Calu3 (cell line): ENCODE data around the gene CAPN10. TPM values are rescaled to one million over a fixed set of nuclear protein-coding genes. Genes with fewer than 3 reads are reported as not detected.
A peak's percentile ranks its signal among the peaks of the same experiment; 100 is the strongest.

ENCODE experiments used
- BruUV-seq: library from RNA; stranded (reverse); fragments of 400-500 nt; replicated peaks from 2 replicates; lab custom pipeline; 2021; lab: Mats Ljungman, UMichigan
- CTCF ChIA-PET: fragments of 300-600 bp; sonication (Branson Sonifier 250); formaldehyde crosslinking; loops from one replicate; lab custom pipeline; 2022; ENCODE audit warnings: antibody characterized with exemption; lab: Charles Lee
- DNase-seq: peaks from one replicate; pipeline ENCODE4 v3.0.0; 2022
- H3K27ac Mint-ChIP-seq: one replicate; pipeline ENCODE4 v1.8.0; 2022; ENCODE audit warnings: mixed read lengths; ENCODE audit not compliant: unreplicated experiment
- H3K27me3 Mint-ChIP-seq: one replicate; pipeline ENCODE4 v1.8.0; 2022; ENCODE audit warnings: mixed read lengths; ENCODE audit not compliant: unreplicated experiment
- H3K36me3 Mint-ChIP-seq: one replicate; pipeline ENCODE4 v1.8.0; 2022; ENCODE audit warnings: mild to moderate bottlenecking, moderate library complexity, mixed read lengths; ENCODE audit not compliant: insufficient read depth, unreplicated experiment
- H3K4me1 Mint-ChIP-seq: one replicate; pipeline ENCODE4 v1.8.0; 2022; ENCODE audit warnings: mild to moderate bottlenecking, low read depth, mixed read lengths; ENCODE audit not compliant: unreplicated experiment
- H3K4me3 Mint-ChIP-seq: one replicate; pipeline ENCODE4 v1.8.0; 2022; ENCODE audit warnings: mild to moderate bottlenecking, low read depth, moderate library complexity, mixed read lengths; ENCODE audit not compliant: unreplicated experiment
- H3K9me3 Mint-ChIP-seq: one replicate; pipeline ENCODE4 v1.8.0; 2022; ENCODE audit warnings: low read depth, mixed read lengths; ENCODE audit not compliant: unreplicated experiment
- CTCF ChIP-seq: fragments of 200-600 bp; IDR thresholded peaks from one replicate; pipeline ENCODE4 v1.8.0; 2022; ENCODE audit warnings: antibody characterized with exemption; ENCODE audit not compliant: unreplicated experiment
- intact Hi-C: fragments of 100-400 bp; cut with micrococcal nuclease; formaldehyde crosslinking; loops from one replicate; pipeline ENCODE4 v1.10.0; 2022; ENCODE audit not compliant: unreplicated experiment
- total RNA-seq: library from RNA; stranded (reverse); gene quantifications from 2 replicates; pipeline ENCODE4 v1.2.3, GENCODE V29; 2022

The CAPN10 gene
- total RNA-seq, 1 experiment from 2014 or later: 49.3 TPM

- DNase-seq: no peak
- no peak for TF ChIP-seq CTCF
- CTCF ChIA-PET: interaction anchor here (0.6 to 2.0 kb wide), 3 partner anchors 22 to 98 kb away, joined by 3 to 13 read pairs (median 10); no protein-coding TSS in a partner anchor
- Mint-ChIP-seq H3K9me3 (no peaks in the 10 kb centered on the region), H3K27ac (peak overlapping the region; percentile 83), H3K36me3 (peaks cover 60% of the 10 kb centered on the region), H3K4me3 (peak overlapping the region; percentile 93), H3K4me1 (peaks cover 34% of the 10 kb centered on the region), H3K27me3 (no peaks in the 10 kb centered on the region)
- intact Hi-C loops: no loop called here
- no TSS peak for BruUV-seq
Observed at GRCh38 chr2:240558236-240558761, 28.2 kb upstream of the CAPN10 start.

GRCh38 chr2:240559286-240559685 is 27.2 kb upstream of the CAPN10 start:
- intact Hi-C loops: no loop called here
- no peaks in the 10 kb centered on the region for H3K9me3 Mint-ChIP-seq
- DNase-seq: no peak
- no peaks in the 10 kb centered on the region for H3K27me3 Mint-ChIP-seq
- peaks cover 38% of the 10 kb centered on the region for H3K4me1 Mint-ChIP-seq
- no peak for TF ChIP-seq CTCF
- H3K4me3 Mint-ChIP-seq: peak overlapping the region; percentile 93
- no TSS peak for BruUV-seq
- H3K27ac Mint-ChIP-seq: peak overlapping the region; percentile 60
- CTCF ChIA-PET: no interaction called here
- peaks cover 62% of the 10 kb centered on the region for H3K36me3 Mint-ChIP-seq

GRCh38 chr2:240560084-240560479 is 26.5 kb upstream of the CAPN10 start, which contains the start of gene DUSP28:
TSS of gene DUSP28 (plus strand) at chr2:240560357. CDS start at chr2:240560685, 328 bp downstream.
- BruUV-seq: no TSS peak
- Mint-ChIP-seq H3K9me3 (no peaks in the 10 kb centered on the region), H3K36me3 (peaks cover 70% of the 10 kb centered on the region), H3K27ac (peak within 1 kb of the TSS; percentile 94), H3K4me3 (peak within 1 kb of the TSS; percentile 93), H3K4me1 (peaks cover 46% of the 10 kb centered on the region), H3K27me3 (no peaks in the 10 kb centered on the region)
- peak; percentile 94 for DNase-seq
- intact Hi-C loops: no loop called here
- CTCF ChIA-PET: no interaction called here
- TF ChIP-seq CTCF: no peak

GRCh38 chr2:240560480-240561324 is 25.8 kb upstream of the CAPN10 start:
- DNase-seq: peak; percentile 99
- intact Hi-C loops: no loop called here
- H3K4me1 Mint-ChIP-seq: peaks cover 52% of the 10 kb centered on the region
- no peaks in the 10 kb centered on the region for H3K27me3 Mint-ChIP-seq
- peak overlapping the region; percentile 94 for H3K27ac Mint-ChIP-seq
- H3K36me3 Mint-ChIP-seq: peaks cover 77% of the 10 kb centered on the region
- peak overlapping the region; percentile 93 for H3K4me3 Mint-ChIP-seq
- no TSS peak for BruUV-seq
- no peaks in the 10 kb centered on the region for H3K9me3 Mint-ChIP-seq
- TF ChIP-seq CTCF: peak; percentile 41
- CTCF ChIA-PET: interaction anchor here (0.6 to 1.0 kb wide), 2 partner anchors 19 to 28 kb away, joined by 3 read pairs; no protein-coding TSS in a partner anchor
